ENCODE results near the gene BMPR2. TPM values are rescaled to one million over a fixed set of nuclear protein-coding genes. Genes with fewer than 3 reads are reported as not detected.

Gene BMPR2
- total RNA-seq = 12.7 and 18.9 TPM in 2 replicates

DNA sequence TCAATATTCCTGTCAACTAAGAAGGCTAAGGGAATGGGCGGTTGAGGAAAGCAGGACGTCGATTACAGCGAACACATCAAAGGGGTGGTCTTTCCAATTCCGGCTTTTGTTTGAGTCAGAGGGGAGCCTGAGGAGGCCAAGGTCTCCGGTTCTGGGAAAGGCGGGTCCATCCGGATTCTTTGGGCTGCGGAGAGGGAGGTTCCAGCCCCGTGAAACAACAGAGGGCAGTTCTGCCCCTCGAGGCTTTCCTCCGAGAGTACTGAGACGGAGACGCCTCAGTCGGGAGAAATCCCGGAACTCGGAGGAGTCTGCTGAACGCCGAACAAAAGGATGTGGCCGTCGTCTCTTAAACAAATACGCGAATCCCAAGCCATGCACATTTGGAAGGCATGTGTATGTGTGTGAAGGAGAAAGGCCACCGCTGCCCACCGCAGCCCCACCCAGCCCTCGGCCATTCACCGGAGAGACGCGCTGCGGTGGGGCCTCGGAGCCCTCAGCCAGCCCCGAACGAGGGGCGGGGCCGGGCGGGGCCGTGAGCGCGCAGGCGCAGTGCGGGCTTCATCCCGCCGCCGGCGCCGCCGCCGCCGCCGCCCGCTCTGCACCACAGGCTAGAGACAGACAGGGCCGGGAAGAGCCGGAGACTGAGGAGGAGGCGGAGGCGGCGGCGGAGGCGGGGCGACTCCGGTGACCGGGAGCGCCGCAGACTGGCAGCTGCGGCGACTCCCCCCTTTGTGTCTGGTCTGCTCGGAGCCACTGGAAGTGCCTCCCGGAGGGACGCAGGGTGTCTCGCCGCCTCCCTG lies at the start of gene BMPR2:
Gene BMPR2, plus strand, starts transcription at position 719 of the 800 bp plus-strand sequence. CDS start 1,148 bp downstream, outside the sequence.

Other genes starting within 250 kb of the BMPR2 start
- gene SUMO1, start 137.7 kb upstream of the BMPR2 start, total RNA-seq = 124 and 145 TPM in 2 replicates
- gene NOP58, start 110.6 kb upstream of the BMPR2 start, total RNA-seq = 53.5 and 87.9 TPM in 2 replicates

All from uterine smooth muscle cell (primary cell).